ENCODE measurements around the gene NAA25.
"Not testable (repeated sequence)": the region's sequence is repeated elsewhere in the genome, so short reads cannot be mapped to it uniquely, and the experiment has no call there.

Gene NAA25

DNA sequence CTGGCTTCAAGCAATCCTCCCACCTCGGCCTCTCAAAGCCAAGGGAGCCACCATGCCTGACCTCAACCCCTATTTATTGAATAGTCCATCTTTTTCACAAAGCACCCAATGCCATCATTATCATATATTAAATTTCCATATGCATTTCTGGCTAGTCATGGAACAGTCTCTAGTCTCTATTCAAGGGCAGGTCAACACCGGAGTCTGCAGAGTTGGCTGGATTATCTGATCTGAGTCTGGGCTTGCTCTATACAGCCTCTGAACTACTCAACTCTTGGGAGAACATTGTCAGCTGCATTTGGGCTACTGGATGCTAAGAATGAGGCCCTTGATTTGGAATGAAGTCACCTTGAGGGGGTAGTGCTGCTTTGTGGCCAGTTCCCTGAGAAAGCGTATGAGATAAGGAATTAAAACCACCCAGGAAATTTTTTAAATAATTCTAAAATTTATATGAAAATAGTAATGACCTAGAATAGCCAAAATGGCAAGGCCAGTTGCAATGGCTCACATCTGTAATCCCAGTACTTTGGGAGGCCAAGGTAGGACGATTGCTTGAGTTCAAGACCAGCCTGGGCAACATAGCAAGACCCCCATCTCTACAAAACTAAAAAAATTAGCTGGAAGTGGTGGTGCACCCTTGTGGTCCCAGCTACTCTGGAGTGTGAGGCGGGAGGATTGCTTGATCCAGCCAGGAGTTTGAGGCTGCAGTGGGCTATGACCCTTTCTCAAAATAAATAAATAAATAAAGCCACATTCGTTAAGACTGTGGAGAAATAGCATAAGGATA, 6.9 kb upstream of the NAA25 start:
- FAIRE-seq = no peak

DNA sequence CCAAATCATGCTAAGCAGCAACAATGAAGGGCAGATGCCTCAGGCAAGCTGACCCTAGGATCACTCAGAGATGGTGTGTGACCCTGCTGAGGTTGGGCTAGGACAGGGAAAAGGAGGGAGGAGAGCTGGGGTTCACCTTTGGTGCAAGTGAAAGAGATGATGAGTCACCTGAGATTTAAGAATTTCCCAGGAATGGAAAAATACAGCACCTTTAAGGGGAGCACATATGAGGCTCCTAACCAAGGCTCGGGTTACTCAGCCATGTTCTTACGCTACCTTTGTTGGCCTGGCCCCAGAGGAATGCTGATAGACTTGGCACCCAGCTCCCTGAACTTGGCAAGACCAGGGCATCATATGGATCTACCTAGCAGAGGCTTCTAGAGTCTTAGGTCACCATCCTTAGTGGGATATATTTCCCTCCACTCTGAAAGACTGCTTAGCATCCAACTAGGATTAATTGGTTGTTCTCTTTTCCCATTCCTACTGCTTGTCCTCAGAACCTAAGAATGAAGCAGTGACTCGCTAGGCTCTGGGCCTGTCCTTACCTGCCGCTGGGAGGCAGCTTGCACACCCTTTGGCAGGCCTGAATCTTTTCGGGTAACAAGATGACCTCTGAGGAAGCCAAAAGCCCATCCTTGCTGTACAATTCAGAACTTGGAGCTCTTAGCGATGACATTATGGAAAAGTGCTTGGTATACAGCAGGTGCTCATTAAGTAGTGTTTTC, 4.0 kb upstream of the NAA25 start:
- no peak for FAIRE-seq

DNA sequence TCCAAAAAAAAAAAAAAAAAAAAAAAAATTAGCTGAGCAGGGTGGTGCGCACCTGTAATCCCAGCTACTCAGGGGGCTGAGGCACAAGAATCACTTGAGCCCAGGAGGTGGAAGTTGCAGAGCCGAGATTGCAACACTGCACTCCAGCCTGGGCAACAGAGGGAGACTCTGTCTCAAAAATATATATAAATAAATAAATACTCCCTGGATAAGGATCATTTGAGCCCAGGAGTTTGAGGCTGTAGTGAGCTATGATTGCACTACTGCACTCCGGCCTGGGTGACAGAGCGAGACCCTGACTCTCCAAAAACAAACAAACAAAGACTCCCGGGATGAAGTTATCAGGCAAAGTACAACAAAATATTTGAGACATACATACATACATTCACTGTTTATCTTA, 3.3 kb upstream of the NAA25 start:
- FAIRE-seq = no peak

DNA sequence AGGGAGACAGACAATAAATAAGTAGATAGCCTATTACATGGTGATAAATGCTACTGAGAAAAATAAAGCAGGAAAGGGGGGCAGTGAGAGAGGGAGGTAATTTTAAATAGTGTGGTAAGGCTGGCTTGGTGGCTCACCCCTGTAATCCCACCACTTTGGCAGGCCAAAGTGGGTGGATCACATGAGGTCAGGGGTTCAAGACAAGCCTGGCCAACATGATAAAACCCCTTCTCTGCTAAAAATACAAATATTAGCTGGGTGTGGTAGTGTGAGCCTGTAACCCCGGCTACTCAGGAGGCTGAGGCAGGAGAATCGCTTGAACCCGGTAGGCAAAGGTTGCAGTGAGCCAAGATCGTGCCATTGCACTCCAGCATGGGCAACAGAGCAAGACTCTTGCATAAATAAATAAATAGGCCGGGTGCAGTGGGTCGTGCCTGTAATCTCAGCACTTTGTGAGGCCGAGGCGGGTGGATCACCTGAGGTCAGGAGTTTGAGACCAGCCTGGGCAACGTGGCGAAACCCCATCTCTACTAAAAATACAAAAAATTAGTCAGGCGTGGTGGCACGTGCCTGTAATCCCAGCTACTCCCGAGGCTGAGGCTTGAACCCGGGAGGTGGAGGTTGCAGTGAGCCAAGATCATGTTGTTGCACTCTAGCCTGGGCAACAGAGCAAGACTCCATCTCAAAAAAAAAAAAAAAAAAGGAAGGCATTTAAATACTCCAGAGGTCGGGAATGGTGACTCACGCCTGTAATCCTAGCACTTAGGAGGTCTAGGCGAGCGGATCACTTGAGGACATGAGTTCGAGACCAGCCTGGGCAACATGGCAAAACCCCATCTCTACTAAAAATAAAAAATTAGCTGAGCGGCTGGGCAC, 2.4 kb upstream of the NAA25 start:
- not testable (repeated sequence) for FAIRE-seq

DNA sequence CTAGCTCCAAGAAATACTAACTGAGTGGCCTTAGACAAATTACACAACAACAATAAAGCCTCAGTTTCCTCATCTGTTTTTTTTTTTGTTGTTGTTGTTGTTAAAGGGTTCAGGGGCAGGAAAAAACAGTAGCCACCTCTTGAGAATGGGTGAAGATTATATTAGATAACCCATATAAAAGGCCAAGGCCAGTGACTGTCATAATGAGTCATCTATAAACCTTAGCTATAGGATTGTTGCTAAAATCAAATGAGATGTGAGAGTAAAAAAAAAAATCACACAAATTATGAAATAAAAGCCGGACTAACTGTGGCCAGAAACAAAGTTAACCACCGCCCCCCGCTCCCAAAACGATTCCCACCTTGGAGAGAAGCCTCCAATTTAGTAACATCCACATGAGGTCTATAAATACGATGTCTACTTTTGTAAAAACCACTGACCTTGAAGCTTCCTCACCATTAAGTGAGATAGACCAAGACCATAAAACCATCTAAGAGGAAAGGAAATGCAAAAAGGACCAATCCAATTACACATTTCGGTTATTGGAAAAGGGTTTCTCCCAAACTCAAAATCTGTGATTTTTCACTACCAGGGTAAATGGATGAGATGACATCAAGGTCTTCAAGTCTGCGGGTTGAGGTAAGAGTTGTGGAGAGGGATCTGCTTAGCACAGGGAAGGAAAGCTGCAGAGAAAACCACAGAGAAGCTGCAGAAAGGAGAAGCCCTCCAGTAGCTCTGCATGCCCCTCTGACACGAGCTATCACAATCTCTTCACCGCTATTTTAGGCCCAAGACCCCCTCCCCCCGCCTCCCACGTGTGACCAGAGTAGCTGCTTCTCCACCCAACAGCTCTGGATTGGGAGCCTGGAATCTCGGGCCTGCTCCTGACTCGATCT, 1.0 kb downstream of the NAA25 start:
- FAIRE-seq = no peak

DNA sequence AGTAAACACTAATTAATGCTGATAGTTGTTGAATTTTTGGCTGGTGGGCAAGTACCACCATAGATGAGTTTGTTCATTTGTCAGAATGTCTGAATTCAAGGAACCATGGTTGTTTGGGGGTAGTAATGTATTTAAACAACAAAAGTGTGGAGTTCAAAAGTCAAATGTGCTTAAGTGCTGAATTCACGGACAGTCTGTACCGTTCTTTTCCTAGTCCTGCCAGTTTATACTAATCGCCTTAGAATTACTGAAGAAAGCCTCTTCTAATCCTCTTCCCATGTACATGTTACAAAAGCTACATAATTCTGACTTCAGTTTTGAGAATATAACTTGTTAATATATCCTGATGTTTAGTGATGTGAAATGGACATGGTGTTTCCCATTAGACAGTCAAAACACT, 2.7 kb downstream of the NAA25 start:
- no peak for FAIRE-seq

DNA sequence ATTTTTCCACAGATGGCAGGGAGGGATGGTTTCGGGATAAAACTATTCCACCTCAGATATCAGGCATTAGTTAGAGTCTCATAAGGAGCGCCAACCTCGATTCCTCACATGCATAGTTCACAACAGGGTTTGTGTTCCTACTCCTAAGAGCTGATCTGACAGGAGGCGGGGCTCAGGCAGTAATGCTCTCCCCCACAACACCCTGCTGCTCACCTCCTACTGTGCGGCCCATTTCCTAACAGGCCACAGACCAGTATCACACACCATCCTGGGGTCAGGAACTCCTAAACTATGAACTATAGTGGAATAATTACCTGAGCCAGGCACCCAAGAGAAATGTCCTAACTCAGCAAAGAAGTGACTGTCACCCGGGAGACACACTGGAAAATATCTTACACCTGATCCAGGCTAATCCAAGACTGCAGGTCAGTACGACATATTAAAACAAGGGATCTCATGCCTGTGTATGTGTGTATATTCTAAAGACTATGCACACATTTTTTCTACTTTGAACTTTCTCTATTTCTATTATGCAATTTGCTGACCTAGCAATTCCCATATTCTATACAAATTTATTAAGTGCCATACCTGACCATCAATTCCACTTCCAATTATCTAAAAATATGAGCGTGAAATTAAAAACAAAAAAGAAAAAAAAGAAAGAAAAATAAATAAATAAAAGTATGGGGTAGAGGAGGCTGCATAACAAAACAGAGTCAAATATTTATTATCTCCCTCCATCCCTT, 4.7 kb downstream of the NAA25 start:
- FAIRE-seq = no peak

DNA sequence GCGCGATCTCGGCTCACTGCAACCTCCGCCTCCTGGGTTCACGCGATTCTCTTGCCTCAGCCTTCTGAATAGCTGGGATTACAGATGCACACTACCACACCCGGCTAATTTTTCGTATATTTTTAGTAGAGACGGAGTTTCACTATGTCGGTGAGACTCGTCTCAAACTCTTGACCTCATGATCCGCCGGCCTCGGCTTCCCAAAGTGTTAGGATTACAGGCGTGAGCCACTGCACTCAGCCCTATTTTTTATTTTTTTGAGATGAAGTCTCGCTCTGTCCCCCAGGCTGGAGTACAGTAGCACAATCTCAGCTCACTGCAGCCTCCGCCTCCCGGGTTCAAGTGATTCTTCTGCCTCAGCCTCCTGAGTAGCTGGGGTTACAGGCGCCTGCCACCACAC, 5.8 kb downstream of the NAA25 start:
- not testable (repeated sequence) for FAIRE-seq

DNA sequence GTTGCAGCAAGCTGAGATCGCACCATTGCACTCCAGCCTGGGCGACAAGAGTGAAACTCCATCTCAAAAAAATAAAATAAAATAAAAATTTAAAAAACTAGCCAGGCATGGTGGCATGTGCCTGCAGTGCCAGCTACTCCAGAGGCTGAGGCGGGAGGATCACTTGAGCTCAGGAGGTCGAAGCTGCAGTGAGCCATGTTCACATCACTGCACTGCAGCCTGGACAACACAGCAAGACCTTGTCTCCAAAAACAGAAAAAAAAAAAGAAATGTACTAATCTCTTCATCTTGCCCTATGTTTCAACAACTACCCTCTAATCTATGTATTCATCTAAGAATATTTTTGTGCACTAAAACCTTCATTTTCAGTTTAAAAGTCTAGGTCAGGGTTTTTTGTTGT, 6.5 kb downstream of the NAA25 start:
- no peak for FAIRE-seq

DNA sequence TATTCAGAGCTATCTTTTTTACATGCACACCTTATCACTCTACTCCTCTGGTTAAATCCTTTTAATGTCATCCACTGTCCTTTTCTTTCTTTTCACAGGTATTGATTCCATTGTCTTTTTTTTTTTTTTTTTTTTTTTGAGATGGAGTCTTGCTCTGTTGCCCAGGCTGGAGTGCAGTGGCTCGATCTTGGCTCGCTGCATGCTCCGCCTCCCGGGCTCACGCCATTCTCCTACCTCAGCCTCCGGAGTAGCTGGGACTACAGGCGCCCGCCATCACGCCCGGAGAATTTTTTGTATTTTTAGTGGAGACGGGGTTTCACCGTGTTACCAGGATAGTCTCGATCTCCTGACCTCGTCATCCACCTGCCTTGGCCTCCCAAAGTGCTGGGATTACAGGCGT, 8.1 kb downstream of the NAA25 start:
- FAIRE-seq = not testable (repeated sequence)

DNA sequence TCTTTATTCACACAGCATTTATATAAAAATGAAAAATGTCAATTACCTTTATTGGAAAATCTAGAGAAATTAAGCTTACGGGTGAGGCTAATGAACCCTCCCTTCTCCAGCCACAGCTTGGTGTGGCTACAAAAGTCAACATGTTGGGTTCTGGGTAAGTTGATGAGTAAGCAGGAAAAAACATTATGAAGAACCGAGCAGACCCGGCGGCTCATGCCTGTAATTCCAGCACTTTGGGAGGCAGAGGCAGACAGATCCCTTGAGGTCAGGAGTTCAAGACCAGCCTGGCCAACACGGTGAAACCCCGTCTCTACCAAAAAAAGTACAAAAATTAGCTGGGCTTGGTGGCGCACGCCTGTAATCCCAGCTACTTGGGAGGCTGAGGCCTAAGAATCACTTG, 10.9 kb downstream of the NAA25 start:
- no peak for FAIRE-seq

DNA sequence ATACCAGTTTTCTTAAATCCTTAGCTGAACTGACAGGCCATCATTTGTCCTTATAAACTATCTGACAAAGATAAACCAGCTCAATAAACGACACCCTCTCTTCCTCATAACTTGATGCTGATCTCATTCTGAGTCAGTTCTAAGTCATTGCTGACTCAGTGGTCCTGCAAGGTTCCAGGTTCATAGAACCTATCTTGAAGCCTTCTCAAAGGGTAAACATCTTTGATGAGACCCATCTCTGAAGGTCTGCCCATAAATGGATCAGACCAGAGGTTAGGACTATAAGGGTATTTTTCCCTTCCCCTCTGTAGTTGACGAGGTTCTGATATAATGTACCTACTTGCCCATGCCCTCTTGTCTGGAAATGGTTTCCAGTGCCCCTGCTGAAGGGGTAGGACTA, 11.9 kb downstream of the NAA25 start:
- FAIRE-seq = no peak

DNA sequence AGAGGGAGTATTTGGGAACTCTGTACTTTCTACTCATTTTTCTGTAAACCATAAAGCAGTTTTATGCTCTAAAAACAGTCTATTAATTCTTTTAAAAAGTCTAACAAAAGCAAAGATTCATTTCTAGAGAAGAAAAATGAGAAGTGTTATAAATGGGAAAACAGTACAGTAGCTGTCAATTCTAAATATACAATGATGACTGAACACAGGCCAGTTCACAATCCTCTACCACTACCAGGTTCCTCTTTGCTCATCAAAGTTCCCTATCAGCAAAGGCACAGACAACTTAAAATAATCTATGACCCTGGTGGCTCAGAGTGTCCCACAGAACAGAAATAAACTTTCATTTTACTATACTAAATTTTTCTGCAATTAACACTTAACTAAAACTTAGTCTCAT, 12.5 kb downstream of the NAA25 start:
- FAIRE-seq = no peak

DNA sequence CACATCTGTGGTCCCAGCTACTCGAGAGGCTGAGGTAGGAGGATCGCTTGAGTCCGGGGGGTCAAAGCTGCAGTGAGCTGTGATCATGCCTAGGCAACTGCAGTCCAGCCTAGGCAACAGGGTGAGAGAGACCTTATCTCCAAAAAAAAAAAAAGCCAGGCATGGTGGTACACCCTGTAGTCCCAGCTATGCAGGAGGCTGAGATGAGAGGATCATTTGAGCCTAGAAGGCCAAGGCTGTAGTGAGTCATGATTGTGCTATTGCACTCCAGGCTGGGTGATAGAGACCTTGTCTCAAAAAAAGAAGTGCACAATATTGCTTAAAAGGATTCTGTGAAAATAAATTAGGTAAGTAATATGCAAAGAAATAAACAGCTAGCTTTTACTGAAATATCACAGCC, 17.0 kb downstream of the NAA25 start:
- no peak for FAIRE-seq

DNA sequence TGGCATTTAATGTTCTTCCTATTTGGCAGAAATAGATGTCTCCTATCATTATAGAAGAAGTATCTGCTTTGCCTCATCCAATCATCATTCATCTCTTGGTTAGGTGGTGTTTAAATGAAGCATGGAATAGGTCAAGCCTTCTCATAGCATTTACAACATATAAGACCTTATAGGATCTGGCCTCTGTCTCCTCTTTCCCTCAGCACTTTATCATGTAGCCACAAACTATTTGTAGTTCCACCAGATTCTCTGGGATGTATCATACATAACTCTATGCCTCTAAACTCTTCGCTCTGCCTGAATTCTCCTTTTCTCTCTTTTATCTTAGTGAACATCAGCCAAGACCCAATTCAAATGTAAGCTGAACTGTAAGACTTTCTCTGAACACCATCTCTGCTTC, 20.7 kb downstream of the NAA25 start:
- FAIRE-seq = no peak

DNA sequence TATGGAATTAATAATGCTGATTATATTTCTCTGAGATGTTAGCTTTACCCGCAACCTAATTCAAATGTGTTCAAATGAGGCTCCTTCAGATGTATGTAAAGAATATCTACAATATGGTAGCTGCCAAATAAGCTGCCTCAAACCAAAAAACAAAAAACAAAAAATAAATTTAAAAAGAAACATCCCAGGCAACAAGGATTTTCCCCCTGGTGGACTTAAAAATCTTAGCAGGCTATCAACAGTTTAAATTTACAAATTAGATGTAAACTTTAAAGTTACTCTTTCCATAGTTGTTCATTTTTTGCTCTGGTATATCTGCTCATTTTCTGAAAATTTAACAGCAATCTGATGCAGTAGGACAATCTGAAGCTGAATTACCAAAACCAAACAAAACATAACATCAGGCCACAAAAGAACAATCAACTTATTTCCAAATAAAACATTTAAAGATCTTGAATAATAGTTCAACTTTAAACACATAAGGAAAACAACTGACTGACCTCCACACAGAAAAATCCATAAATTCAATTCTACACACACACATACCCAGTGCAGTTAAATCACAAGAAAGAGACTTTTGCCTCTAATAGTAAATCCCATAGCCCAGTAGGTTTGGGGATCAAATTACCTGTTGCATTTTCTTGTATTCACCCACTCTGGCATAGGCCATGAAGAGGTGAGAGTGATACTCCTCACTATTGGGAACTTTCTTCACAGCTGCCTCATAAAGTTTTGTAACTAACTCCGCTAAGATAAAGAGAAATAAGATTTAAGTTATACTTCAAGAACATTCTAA, 21.3 kb downstream of the NAA25 start:
- FAIRE-seq = no peak

DNA sequence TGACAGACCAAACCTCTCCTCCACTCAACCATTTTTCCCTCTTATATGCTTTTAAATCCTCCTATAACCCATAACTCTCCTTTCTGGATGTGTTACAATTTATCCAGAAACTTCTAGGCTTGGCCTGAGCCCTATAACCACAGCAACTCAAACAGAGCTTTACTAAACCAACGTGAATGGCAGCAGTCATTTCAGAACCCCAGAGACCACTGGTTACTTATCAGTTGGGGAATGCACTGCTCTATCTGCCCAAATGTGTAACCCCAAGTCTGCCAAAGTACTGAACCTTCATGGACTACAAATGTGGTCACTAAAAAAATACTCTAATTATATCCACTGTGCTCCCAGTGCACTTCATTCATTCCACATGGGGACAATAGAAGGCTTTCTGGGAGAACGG, 42.0 kb downstream of the NAA25 start:
- FAIRE-seq = no peak

DNA sequence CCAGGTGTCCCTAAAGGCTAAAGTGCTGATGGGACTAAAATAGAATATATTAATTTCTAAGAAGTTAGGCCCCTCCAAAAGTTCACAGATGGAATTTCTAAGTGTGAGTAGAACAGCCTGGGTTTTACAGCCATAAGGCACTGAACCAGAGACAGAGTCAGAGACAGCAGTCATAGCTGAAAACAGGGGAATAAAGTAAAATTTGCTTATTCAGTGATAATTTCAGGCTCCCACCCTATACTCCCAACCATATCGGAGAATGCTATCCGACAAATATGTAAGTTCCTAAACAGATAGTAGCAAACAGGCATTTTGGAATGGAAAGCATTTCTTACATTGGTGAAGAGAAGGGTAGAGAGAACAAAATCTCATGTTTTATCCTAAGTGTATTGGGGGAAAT, 45.3 kb downstream of the NAA25 start:
- no peak for FAIRE-seq

DNA sequence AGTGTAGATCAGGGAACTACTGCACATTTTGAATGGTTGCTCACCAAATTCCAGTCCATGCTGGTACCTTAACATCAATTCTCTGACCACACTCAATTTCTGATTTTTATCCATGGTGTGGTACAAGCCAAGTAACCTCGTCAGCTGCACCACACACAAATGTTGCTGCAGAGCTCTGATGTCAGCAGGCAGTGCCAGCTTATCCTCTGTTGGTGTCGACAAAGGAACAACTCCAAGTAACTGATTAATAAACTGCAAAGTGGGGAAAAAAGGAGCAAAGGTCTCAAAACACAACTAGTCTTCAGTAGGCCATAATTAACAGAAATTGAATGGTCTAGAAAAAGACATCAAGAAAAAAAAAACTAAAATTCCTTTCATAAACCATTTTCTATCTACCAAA, 47.4 kb downstream of the NAA25 start:
- FAIRE-seq = no peak

DNA sequence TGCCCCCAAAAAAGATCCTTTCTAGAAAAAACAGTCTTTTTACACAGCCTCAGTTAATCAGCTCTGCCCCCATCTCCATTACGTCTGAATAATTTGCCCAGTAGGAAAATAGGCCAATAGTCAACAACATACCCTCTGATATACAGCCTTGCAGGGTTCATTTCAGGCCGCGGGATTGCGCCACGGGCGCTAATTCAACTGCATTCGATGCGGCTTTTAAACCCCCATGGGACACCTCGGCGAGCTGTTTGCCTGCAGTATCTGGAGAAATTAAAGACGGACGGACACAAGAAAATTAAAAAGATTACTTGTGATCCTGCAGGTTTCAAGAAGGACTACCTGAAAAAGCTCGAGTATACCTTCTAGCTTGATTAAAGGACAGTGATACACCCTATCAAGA, 59.2 kb downstream of the NAA25 start:
- FAIRE-seq = no peak

DNA sequence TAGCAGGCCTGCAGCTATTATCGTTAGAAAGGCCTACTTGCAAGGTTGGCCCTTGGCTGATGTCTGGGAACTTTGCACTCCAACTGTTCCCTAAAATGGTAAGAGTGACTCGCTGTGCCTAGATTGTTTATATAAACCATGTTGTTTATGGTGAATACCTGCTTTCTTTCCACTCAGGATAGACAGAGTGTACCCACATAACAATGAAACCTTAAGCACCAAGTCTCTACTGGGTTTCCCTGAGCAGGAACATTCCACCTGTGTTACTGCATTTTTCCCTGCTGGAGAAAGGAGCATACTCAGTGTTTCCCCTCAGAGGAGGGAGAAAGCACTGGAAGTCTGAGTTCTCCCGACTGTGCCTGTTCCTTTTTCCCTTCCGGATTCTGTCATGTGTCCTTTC, 62.6 kb downstream of the NAA25 start:
- no peak for FAIRE-seq
